Measurements from ENCODE around the gene POLG2.

POLG2 gene

DNA sequence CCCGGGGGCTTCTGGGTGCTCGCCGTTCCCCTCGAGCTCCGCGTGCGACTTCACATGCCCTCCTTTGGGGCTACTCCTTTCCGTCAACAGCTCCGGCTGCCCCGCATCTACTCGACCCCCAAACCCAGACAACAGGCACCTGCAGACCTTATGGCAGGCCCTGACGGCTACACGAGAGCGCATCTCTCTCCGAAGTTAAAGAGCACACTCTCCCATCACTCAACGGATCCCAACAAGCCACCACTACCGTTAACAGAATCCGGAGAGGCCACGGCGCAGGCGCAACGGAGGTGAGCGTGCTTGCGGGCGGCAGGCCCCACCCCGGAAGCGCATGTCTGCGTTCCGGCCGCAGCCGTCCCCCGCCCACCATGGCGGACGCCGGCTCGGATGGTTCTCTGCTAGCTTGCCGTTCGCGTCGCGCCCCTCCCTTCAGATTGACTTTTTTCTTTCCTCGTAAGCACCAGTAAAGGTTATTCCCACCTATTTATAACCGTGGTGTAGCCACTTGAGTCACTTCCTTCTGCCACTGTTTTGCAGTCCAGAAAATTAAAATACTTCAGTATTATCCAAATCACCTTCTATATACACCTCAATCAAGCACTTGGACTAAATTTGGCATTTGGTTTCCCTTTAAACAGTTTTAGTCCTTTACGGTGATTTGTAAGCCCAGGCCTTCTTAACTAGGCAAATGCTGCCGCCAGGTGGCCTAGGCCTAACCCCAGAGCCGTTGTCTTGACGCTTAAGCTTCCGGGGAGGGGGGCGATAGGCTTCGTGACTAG lies at the start of gene POLG2:
TSS of gene POLG2 (minus strand) at position 269 of the 779 bp plus-strand sequence. CDS start at position 183, 86 bp downstream.
- peaks cover 84% of the 10 kb centered on the region for H3K4me1 Mint-ChIP-seq (ENCODE audit: low read depth)
- no peaks in the 10 kb centered on the region for H3K27me3 Mint-ChIP-seq
- H3K4me3 Mint-ChIP-seq = peak within 1 kb of the TSS; percentile 99
- H3K36me3 Mint-ChIP-seq (ENCODE audit: low read depth) = peaks cover 69% of the 10 kb centered on the region
- H3K9me3 Mint-ChIP-seq = no peaks in the 10 kb centered on the region
- H3K27ac Mint-ChIP-seq = peak within 1 kb of the TSS; percentile 97

DNA sequence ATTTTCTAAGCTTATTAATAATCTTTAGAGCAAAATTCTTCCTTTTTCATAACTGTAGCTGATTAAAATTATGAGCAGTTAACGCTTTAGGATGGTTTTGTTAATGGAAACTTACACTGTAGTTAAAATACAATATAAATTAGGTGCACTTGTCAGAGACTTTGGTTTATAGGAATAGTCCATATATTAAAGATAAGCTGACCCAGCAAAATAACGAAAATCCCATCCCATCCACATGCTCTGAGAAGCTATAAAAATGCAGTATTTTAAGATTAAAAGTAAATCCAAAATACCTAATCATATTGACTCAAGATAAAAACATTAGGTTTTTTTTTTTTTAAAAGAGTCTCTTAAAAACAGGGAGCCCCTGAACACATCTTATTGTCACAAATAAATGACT lies 47.9 kb upstream of the POLG2 start:
- H3K27me3 Mint-ChIP-seq = no peaks in the 10 kb centered on the region
- H3K4me3 Mint-ChIP-seq = no peak overlapping the region
- no peaks in the 10 kb centered on the region for H3K4me1 Mint-ChIP-seq (ENCODE audit: low read depth)
- no peaks in the 10 kb centered on the region for H3K9me3 Mint-ChIP-seq
- H3K27ac Mint-ChIP-seq = no peak overlapping the region
- peaks cover 27% of the 10 kb centered on the region for H3K36me3 Mint-ChIP-seq (ENCODE audit: low read depth)

DNA sequence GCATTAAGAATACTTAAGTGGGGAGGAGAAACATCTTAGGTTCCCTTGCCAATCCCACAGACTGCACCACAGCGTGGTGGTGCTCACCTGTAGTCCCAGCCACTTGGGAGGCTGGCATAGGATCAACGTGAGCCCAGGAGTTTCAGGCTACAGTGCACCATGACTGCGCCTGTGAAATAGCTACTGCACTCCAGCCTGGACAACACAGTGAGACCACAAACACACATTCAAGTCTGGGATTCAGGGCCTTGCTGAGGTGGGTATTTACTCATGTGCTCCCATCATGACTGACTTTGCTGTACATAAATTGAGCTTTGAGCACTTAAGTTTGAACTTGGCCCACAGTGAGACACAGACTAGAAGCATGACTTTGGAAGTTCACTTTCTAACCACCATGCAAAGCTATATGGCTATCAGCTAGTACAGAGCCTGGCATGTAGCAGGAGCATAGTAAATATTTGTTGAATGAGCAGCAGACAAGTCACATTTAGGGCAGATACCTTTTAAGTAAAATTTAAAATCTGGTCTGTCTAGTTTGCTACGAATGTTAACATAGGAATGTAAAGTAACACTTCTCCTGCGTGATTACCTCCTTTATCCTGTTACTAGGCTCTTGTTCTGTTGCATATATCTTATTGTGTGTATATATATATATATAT lies 43.4 kb upstream of the POLG2 start:
- Mint-ChIP-seq H3K27me3 (no peaks in the 10 kb centered on the region), H3K27ac (no peak overlapping the region), H3K4me1 (ENCODE audit: low read depth) (no peaks in the 10 kb centered on the region), H3K36me3 (ENCODE audit: low read depth) (peaks cover 45% of the 10 kb centered on the region), H3K9me3 (no peaks in the 10 kb centered on the region), H3K4me3 (no peak overlapping the region)

DNA sequence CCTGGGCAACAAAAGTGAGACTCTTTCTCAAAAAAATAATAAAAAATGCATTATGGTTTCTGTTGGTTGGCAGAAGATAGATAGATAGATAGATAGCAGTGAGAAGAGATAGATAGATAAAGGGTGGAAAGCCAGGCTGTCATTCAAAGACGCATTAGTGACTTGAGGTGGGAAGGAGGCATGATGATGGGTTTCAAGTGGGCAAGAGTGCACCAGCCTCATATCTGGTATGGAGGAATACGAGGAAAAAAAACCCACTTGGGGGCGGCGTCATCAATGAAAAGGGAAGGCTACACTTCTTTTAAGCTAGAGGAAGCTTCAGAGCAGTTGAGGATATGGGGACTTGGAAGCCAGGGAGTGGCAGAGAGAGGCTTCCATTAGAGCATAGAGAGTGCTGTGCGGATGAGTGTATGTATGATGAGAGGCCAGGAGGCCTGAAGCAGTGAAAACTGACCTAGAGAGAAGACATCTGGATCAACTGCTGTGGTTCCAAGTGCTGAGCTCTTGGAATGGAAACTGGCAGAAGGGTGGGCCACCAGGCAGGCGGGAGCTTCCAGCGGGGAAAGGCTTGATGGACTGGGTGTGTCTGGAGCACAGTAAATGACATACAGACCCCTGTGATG lies 41.8 kb upstream of the POLG2 start:
- Mint-ChIP-seq H3K36me3 (ENCODE audit: low read depth) (peaks cover 61% of the 10 kb centered on the region), H3K9me3 (no peaks in the 10 kb centered on the region), H3K27me3 (no peaks in the 10 kb centered on the region), H3K4me1 (ENCODE audit: low read depth) (no peaks in the 10 kb centered on the region), H3K4me3 (no peak overlapping the region), H3K27ac (peak overlapping the region; percentile 34)

DNA sequence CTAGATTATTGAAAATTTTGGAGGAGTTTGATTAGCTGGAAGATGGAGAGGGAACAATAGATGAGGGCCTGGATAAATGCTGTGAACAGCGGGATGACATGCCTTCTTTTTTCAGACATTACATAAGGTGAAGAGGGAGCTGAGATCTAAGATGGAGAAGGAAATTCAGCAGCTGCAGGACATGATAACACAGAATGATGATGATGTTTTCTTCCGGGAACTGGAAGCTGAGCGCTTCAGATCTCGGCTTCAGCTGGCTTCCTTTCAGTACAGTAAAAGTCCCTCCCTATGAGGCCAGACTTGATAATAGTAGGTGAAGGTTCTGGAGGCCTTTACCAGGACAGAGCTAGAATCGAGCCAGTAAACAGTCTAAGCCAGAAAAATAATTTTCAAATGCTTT lies 40.6 kb upstream of the POLG2 start:
- H3K27me3 Mint-ChIP-seq = no peaks in the 10 kb centered on the region
- H3K4me3 Mint-ChIP-seq = no peak overlapping the region
- no peaks in the 10 kb centered on the region for H3K9me3 Mint-ChIP-seq
- peaks cover 67% of the 10 kb centered on the region for H3K36me3 Mint-ChIP-seq (ENCODE audit: low read depth)
- no peak overlapping the region for H3K27ac Mint-ChIP-seq
- H3K4me1 Mint-ChIP-seq (ENCODE audit: low read depth) = no peaks in the 10 kb centered on the region

DNA sequence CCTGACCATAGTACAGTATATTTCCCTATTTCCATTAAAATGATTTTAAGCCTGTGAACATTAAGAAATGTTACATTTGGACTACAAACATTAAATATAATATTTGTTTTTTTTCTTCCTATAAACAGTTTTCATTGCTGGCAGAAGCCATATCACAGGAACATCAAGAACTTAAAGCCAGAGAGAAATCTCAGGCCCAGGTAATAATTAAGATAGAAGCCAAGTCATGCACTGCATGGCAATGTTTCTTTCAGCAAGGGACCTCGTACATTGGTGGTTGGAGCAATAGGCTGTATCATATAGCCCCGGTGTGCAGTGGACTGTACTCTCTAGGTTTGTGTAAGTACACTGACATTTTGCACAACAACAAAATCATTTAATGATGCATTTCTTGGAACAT lies 40.1 kb upstream of the POLG2 start:
- Mint-ChIP-seq H3K4me1 (ENCODE audit: low read depth) (no peaks in the 10 kb centered on the region), H3K36me3 (ENCODE audit: low read depth) (peaks cover 66% of the 10 kb centered on the region), H3K4me3 (no peak overlapping the region), H3K9me3 (no peaks in the 10 kb centered on the region), H3K27me3 (no peaks in the 10 kb centered on the region), H3K27ac (no peak overlapping the region)

DNA sequence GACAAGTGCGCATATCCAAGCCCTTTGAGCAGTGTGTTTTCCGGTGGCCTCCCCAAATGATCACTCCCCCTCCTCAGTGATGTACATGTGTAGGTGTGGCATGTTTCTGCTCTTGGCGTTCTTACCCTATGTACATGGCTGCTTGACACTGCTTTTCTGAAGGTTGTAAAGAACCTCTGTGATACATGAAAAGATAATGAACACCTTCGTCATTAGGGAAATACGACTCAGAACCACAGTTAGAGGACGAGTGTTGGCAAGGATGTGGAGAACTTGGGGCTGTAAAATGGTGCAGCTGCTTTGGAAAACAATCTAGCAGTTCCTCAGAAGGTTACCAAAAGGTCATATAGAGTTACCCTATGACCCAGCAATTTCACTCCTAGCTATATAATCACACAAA lies 38.5 kb upstream of the POLG2 start:
- Mint-ChIP-seq H3K27me3 (no peaks in the 10 kb centered on the region), H3K9me3 (no peaks in the 10 kb centered on the region), H3K27ac (no peak overlapping the region), H3K4me1 (ENCODE audit: low read depth) (no peaks in the 10 kb centered on the region), H3K4me3 (no peak overlapping the region), H3K36me3 (ENCODE audit: low read depth) (peaks cover 76% of the 10 kb centered on the region)

DNA sequence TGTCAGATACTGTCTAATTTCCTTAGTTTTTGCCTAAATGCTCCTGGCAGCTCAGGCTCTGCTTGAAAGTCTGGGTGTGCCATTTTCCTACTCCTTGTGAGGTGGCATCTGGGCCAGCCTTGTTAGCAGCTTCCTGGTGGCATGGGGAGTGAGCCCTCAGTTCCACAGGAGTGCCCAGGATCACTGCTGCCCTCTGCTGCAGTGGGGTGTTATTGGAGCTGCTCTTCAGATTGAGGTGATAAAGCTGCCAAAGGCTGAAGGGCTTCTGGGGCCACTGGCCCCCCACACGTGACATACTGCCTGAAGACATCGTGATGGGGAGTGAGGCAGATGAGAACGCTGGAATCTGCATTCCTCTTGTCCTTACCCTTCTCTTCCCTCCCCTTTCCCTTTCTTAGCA lies 37.3 kb upstream of the POLG2 start:
- peak overlapping the region; percentile 77 for H3K27ac Mint-ChIP-seq
- H3K4me3 Mint-ChIP-seq = no peak overlapping the region
- H3K9me3 Mint-ChIP-seq = no peaks in the 10 kb centered on the region
- H3K27me3 Mint-ChIP-seq = no peaks in the 10 kb centered on the region
- H3K36me3 Mint-ChIP-seq (ENCODE audit: low read depth) = peaks cover 84% of the 10 kb centered on the region
- no peaks in the 10 kb centered on the region for H3K4me1 Mint-ChIP-seq (ENCODE audit: low read depth)

DNA sequence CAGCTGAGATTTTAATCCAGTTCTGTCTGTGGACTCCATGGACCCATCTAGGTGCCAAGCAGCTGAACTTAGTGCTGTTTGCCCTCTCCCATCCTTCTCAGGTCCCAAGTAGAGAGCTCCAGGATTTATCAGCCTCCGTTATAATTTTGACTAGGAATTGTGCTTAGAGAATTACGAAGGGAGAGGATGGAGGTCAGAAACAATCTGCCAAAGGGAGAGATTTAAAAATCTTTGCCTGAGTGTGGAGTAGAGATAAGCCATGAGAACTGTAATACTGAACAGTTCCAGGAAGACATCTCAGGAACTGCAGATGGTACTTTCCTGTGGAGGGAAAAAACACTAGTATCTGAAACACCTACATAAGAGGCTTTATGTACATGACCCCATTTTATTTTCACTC lies 36.9 kb upstream of the POLG2 start:
- peaks cover 84% of the 10 kb centered on the region for H3K36me3 Mint-ChIP-seq (ENCODE audit: low read depth)

DNA sequence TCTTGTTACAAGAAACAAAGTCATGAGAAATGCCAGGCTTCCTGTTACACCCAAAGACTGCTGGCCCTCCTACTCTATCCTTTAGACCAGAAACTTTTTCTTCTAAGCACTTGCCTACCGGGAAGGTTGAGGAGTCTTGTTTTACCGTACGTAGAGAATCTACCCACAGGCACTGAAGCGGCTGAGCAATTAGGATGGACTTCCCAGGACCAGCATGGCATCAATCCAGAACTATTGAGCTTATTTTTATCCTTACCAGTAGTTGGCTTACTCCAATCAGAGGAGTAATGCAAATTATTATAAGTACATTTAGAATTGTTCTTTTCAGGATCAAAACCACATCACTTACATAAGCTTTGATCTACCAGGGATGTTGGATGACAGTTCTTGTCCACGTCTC lies 35.6 kb upstream of the POLG2 start:
- H3K9me3 Mint-ChIP-seq = no peaks in the 10 kb centered on the region
- H3K4me1 Mint-ChIP-seq (ENCODE audit: low read depth) = no peaks in the 10 kb centered on the region
- no peak overlapping the region for H3K4me3 Mint-ChIP-seq
- H3K27me3 Mint-ChIP-seq = no peaks in the 10 kb centered on the region
- peak overlapping the region; percentile 77 for H3K27ac Mint-ChIP-seq
- H3K36me3 Mint-ChIP-seq (ENCODE audit: low read depth) = peaks cover 85% of the 10 kb centered on the region

More for the DNA sequence above, 36.9 kb upstream of the POLG2 start:
- Mint-ChIP-seq H3K27ac (peak overlapping the region; percentile 77), H3K27me3 (no peaks in the 10 kb centered on the region), H3K4me3 (no peak overlapping the region), H3K4me1 (ENCODE audit: low read depth) (no peaks in the 10 kb centered on the region), H3K9me3 (no peaks in the 10 kb centered on the region)

DNA sequence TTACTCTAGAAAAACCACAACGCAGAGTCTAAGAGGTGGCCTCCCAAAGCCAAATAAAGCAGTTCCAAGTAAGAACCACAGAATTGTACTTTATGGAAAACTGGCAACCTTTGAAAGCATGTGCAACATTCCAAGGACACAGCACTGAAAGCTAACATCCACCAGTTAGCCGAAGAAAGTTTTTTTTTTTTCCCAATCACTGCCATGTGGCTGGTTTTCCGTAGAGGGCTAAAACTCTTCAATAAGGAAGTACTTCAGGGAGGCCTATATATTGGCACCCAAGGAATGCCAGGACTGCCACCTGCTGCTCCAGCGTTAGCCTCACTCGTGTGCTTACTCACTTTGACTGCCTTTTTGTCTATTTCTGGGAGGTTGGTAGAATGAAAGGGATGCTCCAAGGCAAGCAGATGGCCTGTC lies 35.1 kb upstream of the POLG2 start:
- no peak overlapping the region for H3K4me3 Mint-ChIP-seq
- H3K36me3 Mint-ChIP-seq (ENCODE audit: low read depth) = peaks cover 85% of the 10 kb centered on the region
- no peaks in the 10 kb centered on the region for H3K4me1 Mint-ChIP-seq (ENCODE audit: low read depth)
- no peaks in the 10 kb centered on the region for H3K27me3 Mint-ChIP-seq
- no peak overlapping the region for H3K27ac Mint-ChIP-seq
- no peaks in the 10 kb centered on the region for H3K9me3 Mint-ChIP-seq

DNA sequence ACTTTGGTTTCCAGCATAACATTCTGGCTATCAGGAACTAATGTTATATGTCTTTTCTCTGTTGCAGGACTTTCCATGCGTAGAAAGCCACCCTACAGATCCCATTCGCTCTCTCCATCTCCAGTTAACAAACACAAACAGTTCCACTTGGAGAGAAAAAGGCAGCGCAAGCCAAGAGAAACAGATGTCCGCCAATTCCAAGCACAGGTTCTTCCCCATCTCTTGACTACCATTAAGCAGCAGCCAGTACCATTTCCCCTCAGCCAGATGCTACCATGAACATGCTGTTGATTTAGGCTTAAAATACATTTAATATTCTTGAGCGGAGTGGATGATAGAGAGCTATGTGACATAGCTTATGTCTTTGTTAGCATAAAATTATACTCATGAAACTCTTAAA lies 32.4 kb upstream of the POLG2 start:
- Mint-ChIP-seq H3K36me3 (ENCODE audit: low read depth) (peaks cover 84% of the 10 kb centered on the region), H3K4me3 (no peak overlapping the region), H3K27me3 (no peaks in the 10 kb centered on the region), H3K27ac (no peak overlapping the region), H3K4me1 (ENCODE audit: low read depth) (no peaks in the 10 kb centered on the region), H3K9me3 (no peaks in the 10 kb centered on the region)

DNA sequence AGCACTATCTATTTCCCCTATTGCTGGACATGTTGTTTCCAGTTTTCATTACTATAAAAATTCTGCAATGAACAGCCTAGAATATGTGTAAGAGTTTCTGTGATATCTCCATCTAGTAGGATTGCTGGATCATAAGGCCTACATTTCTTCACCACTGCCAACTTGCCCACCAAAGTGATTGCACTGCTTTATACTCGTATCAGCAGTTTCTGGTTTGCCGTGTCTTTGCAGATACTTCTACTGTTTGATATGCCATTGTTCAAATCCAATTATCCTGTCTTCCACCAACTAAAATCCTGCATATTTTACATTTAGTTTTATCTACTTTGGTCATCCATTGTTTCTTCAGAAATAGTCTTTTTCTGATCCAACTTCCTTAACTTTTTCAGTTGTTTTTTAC lies 31.1 kb upstream of the POLG2 start:
- Mint-ChIP-seq H3K4me1 (ENCODE audit: low read depth) (no peaks in the 10 kb centered on the region), H3K27ac (no peak overlapping the region), H3K9me3 (no peaks in the 10 kb centered on the region), H3K36me3 (ENCODE audit: low read depth) (peaks cover 80% of the 10 kb centered on the region), H3K27me3 (no peaks in the 10 kb centered on the region), H3K4me3 (no peak overlapping the region)

DNA sequence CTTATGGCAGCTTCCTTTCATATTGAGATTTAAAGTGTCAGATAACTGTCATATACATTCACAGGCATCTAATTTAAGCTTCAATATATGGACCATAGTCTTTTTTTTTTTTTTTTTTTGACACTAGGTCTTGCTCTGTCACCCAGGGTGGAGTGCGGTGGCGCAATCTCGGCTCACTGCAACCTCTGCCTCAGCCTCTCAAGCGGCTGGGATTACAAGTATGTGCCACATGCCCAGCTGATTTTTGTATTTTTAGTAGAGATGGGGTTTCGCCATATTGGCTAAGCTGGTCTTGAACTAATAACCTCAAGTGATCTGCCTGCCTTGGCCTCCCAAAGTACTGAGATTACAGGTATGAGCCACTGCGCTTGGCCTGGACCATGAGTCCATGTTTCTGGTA lies 23.5 kb upstream of the POLG2 start:
- Mint-ChIP-seq H3K27ac (no peak overlapping the region), H3K4me3 (no peak overlapping the region), H3K36me3 (ENCODE audit: low read depth) (peaks cover 58% of the 10 kb centered on the region), H3K4me1 (ENCODE audit: low read depth) (peaks cover 8% of the 10 kb centered on the region), H3K27me3 (no peaks in the 10 kb centered on the region), H3K9me3 (no peaks in the 10 kb centered on the region)

DNA sequence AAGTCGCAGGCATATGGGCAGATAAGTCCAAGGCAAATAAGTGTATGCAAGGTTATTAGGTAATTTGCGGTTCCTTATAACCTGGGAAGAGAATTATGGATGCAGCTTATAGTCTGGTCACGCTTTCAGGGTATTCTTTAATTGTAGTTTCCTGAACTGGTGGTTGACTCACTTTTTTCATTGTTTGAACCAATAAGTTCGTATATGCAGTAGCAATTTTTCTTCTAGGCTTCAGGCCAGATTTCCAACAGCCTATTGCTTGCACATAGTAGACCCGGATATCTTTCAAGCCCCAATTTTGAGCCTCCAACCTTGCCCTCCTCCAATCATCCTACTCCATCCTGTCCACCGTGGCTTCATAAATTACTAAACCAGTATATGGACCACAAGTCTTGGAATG lies 22.7 kb upstream of the POLG2 start:
- Mint-ChIP-seq H3K36me3 (ENCODE audit: low read depth) (peaks cover 62% of the 10 kb centered on the region), H3K4me3 (no peak overlapping the region), H3K27me3 (no peaks in the 10 kb centered on the region), H3K9me3 (no peaks in the 10 kb centered on the region), H3K27ac (no peak overlapping the region), H3K4me1 (ENCODE audit: low read depth) (peaks cover 13% of the 10 kb centered on the region)
